Measurements from ENCODE around the gene PRKAR1B.
"Not testable (repeated sequence)": the region's sequence is repeated elsewhere in the genome, so short reads cannot be mapped to it uniquely, and the experiment has no call there.

Gene PRKAR1B

DNA sequence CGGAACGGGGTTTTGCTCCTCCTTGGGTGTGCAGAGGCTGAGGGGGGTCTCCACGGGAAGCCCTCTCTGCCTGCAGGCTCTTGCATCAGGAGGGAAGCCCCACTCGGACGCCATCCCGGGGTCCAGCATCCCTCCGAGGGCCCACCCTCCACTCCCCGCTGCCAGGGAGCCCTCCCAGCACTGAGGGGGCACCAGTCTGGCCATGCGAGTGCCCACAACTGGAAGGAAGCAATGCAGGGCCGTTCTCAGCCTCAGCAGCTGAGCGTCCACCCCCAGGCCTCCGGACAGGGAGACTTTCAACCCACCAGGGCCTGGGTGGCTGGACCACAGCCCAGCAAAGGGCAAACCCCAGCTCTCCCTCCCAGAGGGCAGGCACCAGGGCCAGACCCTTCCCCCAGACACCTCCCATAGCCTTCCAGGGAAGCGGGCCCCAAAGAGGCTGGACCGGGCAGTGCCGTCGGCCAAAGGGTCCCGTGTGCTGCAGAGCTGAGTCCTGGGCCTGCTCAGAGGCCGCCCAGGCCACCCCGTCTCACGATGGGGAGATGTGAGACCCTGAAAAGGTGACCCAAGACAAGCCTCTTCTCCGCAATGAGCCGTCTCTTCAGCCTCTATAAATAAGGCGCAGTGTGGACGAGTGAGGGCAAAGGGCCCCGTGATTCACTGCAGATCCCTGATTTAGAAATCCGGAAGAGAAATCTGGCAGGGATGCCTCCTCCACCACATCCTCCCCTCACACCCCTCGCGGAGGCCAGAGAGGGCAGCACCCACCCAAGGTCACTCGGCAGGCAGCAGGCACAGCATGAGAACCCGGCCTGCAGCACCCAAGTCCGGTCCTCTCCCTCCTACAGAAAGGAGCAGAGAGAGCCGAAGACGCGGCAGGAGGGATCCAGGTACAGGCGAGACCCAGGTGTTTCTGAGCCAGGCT, 82.4 kb downstream of the PRKAR1B start:
- DNase-seq (ENCODE audit: low read depth), result no peak

DNA sequence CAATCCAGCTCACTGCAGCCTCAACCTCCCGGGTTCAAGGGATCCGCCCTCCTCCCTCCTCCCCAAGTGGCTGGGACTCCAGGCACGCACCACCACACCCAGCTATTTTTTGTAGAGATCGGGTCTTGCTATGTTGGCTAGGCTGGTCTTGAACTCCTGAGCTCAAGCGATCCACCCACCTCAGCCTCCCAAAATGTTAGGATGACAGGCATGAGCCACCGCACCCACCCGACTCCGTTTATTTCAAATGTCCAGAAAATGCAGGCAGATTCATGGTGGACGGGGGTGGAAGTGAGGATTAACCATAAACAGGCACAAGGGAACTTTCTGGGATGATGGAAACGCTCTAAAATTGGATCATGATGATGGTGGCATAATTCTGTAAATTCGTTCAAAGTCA, 85.1 kb downstream of the PRKAR1B start:
- no peak for DNase-seq (ENCODE audit: low read depth)

DNA sequence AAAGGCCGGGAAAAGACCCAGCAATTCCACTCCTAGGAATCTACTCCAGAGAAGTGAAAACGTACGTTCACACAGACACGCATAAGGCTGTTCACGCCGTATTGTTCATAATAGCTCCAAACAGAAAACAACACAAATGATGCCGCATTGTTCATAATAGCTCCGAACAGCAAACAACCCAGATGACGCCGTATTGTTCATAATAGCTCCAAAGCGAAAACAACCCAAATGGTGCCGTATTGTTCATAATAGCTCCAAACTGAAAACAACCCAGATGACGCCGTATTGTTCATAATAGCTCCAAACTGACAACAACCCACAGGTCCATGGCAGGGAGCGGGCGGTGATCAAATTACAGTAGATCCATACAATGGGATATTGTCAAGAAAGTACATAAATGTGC, 85.8 kb downstream of the PRKAR1B start:
- DNase-seq (ENCODE audit: low read depth), result no peak

DNA sequence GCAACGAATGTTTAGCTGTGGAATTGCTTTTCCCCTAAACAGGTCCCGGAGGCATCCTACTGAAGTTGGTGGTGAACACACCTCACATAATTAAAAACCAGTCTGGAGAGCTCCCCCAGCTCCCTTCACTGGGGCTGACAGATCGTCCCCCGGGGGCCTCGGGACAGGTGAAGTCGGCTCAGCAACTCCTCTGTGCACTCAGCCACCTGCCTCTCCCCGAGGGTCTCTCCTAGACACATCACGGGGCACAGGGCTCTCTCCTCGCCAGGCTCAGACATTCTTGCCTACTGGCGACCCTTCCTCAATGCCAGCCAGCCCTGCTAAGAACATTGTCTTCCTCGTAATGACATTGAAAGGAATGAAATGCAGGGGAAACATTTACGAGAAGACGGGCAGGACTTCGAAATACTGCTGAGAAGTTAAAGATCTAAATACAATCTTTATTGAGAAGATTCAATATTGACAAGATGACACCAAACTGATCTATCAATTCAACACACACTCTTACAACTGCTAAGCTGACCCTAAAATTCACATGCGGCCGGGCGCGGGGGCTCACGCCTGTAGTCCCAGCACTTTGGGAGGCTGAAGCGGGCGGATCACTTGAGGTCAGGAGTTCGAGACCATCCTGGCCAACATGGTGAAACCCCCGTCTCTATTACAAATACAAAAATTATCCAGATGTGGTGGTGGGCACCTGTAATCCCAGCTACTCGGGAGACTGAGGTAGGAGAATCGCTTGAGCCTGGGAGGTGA, 88.6 kb downstream of the PRKAR1B start:
- no peak for DNase-seq (ENCODE audit: low read depth)

DNA sequence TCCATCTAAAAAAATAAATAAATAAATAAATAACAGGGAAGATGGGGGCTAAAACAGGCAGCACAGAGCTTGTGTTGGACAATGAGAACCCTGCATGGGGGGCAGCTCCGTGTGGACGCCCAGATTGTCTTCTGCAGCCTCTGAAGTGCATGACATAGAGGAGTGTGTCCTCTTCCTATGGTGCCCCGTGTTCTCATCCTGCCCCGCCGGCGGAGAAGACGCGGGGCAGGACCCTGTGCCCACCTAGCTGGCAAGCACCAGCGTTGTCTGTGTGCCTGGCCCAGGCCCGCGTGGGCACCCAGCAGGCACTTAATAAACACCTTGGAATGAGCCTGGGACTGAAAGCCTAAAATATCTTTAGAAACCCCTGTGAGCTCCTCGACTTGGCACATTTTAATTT, 89.3 kb downstream of the PRKAR1B start:
- DNase-seq (ENCODE audit: low read depth), result no peak

DNA sequence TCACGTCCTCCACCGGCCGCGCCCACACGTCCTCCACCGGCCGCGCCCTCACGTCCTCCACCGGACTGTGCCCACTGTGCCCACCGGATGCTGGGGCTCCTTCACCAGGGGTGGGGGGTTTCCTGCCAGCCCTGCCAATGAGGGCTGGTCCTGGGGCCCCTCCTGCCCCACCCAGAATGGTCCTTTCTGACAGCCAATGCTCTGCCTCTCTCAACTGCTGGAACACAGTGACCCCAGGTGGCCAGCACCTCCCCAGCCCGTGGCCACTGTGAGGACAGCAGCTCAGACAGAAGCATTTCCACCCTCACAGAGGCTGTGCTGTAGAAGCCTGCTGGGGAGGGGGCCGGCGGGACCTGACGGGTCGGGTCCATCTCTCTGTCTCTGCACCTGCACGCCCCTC, 90.7 kb downstream of the PRKAR1B start:
- no peak for DNase-seq (ENCODE audit: low read depth)

DNA sequence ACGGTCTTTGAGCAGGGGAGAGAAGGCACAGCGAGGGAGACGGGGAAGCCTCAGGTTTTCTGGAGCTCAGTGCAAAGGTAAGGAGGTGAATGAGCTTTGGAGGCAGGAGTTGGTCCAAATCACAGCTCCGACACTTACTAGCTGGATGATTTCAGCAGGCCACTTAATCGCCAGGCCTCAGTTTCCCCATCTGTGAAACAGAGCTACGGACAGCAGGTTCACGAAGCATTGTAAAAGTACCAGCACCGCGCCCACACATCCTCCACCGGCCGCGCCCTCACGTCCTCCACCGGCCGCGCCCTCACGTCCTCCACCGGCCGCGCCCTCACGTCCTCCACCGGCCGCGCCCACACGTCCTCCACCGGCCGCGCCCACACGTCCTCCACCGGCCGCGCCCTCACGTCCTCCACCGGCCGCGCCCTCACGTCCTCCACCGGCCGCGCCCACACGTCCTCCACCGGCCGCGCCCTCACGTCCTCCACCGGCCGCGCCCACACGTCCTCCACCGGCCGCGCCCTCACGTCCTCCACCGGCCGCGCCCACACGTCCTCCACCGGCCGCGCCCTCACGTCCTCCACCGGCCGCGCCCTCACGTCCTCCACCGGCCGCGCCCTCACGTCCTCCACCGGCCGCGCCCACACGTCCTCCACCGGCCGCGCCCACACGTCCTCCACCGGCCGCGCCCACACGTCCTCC, 91.2 kb downstream of the PRKAR1B start:
- DNase-seq (ENCODE audit: low read depth), result not testable (repeated sequence)

DNA sequence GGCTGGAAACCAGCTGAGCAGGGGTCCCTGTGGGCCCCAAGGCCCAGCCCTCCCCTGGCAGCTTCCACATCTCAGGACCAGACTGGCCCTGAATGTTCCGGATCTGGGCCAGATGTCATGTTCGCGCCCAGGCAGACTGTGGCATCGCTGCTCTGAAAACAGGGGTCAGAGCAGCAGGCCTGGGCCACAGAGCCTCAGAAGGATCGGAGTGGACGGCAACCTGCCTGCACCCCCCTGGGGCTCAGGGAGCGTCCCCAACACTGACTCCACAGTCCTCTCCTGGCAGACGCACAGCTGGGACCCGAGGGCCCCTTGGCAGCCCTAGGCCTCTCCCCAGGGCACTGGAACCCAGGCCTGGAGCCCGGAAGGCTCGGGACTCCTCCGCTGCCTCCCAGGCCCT, 91.9 kb downstream of the PRKAR1B start:
- no peak for DNase-seq (ENCODE audit: low read depth)

DNA sequence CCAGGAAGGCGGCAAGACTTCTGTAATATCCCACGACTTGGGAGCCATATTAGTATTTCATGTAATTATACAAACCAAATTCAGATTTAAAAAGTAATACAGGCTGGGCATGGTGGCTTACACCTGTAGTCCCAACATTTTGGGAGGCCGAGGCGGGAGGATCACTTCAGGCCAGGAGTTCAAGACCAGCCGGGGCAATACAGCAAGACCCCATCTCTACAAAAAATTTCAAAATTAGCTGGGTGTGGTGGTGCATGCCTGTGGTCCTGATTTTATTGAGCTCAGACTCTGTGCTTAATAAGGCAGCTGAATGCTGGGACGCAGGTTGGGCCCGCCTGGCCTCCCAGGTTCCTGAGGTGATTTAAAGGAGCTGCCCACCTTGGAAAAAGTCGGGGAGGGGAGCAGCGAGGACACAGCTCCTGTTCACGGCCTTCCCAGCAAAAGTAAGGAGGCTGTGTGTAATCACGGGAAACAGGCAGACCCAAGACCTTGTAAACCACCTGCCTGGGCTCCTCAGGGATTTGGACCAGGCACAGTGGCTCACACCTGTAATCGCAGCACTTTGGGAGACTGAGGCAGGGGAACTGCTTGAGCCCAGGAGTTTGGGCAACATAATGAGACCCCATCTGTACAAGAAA, 93.6 kb downstream of the PRKAR1B start:
- no peak for DNase-seq (ENCODE audit: low read depth)

DNA sequence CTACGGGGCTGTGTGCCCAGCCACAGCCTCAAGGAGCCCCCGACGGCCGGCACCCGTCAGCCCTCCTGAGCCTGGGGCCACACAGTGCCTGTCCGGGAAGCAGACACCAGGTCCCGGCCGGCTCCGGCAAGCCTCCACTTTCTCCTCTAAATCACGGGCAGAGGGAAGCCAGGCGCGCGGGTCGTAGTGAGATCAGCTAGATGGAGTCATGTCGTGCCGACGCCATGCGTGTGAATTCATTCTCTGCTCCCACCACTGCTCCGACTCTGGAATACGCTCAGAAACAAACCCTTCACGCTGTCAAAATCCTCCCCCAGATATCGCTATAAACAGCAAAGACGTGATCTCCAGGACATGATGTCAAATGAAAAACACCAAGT, 94.3 kb downstream of the PRKAR1B start:
- no peak for DNase-seq (ENCODE audit: low read depth)

DNA sequence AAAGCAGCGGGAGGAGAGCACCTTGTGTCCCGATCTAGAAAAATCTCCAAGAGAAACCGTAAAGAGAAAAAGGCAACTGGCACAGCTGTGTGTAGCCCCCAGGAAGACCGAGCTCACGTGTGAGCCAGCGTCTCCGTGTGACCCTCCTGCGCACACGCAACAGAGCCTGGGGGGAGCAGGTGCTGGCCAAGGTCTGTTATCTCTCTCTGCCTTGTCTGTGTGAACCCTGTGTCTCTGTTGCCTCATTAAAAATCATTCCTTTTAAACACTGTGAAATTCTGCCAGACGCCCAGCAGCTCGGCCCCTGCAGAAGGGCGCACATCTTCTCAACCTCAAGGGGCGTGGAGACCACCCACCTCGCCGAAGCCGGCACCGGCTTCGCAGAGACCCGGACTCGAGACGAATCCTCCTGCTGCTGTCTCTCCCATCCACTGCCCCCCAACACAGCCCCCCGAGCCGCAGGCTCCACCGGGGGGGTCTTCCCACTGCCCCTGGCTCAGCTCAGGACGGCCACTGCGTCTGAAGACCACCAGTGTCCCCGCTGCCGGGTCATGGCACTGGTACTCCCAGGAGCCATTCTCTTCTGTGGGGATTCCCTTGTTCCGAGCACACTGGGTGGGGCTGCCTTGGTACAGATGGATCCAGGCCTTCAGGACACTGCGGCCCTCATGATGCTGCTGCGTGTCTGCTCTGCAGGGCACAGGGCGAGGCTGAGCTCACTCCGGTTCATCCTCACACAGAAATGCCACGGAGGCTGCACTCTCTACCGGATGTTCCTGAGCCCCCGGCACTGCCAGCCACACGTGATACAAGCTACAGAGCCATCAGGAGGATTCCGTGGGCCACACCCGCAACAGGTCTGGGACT, 94.9 kb downstream of the PRKAR1B start:
- no peak for DNase-seq (ENCODE audit: low read depth)

DNA sequence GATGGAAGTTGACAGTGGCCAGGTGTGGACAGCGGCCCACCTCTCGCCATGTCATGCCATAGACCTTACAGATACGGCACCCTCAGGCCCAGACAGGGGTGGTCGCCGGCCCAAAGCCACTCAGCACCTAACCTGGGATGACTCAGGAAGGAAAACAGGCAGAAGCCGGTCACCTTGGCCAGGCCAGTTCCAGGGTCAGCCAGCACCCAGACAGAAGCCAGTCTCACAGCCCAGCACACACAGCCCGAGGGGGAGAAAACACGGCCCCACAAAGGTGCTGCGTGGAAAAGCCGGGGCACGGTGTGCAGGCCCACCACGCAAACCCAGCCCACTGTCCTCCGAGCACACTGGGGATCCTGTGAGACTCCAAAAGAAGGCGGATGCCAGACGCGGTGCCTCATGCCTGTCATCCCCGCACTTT, 95.8 kb downstream of the PRKAR1B start:
- no peak for DNase-seq (ENCODE audit: low read depth)

DNA sequence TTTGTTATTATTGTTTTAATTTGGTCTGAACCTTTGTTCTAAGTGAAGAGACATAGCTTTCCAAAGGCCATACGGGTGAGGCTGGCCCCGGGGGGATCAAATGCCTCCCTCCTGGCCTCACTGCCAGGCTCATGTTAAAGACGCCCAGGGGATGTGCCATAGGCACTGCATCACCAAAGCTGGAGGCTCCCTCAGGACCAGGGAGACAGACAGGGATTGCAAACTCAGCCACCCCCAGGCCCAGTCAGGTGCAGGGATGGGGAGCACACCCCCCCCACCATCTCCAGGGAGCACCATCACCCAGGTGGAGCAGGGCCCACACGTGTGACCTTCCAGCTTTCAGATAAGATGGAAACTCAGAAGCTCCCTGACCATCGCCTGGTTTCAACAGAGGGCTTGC, 96.5 kb downstream of the PRKAR1B start:
- no peak for DNase-seq (ENCODE audit: low read depth)

DNA sequence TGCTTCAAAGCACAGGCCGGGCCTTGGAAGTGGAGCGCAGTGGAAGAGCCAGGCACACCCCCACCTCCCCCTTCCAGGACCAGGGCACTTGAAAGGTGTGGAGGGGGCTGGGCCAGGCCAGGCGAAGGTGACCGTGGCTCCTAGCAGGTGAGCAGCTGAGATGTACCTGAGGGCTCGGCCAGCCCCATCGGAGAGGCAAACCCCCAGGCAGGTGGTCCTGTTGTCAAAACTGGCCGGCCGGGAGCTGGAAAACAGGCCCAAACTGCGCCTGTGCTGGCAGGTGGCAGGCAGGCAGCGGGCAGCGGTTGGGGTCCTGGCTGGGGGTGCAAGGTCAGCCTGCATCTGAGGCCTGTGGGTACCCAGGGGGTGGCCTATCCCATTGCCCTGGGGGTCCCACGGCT, 97.0 kb downstream of the PRKAR1B start:
- DNase-seq (ENCODE audit: low read depth), result no peak

DNA sequence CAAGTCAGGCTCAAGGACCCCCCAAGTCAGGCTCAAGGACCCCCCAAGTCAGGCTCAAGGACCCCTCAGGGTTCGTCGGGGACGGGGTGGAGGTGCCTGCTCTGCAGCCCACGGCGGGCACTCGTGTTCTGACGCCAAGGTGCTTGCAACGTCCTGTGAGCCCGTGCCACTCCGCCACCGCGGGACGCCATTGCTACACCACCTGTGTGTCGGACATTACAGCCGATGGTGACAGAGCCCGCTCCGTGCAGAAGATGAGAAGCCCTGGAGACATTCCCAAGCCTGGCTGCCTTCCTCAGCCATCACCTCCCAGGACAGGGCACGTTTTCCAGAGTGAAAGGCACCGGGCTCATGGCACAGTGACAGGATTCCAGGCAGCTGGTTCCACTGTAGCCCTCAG, 98.3 kb downstream of the PRKAR1B start:
- no peak for DNase-seq (ENCODE audit: low read depth)

DNA sequence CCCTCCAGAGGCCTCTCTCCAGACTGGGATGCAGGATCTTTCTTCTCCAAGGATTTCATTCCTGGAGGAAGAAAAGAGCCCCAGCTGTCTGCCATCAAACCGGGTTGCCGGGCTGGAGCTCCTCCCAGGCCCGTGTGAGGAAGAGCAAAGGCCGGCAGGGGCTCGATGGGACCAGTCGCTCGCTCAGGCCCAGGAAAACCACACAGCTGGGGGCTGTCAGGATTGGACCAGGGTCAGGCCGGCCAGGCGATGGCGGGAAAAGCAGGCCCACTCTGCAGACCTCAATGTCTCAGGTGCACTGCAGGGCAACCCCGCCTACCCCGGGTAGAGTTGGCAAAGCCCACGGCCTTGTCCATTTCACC, 98.7 kb downstream of the PRKAR1B start:
- DNase-seq (ENCODE audit: low read depth), result no peak

DNA sequence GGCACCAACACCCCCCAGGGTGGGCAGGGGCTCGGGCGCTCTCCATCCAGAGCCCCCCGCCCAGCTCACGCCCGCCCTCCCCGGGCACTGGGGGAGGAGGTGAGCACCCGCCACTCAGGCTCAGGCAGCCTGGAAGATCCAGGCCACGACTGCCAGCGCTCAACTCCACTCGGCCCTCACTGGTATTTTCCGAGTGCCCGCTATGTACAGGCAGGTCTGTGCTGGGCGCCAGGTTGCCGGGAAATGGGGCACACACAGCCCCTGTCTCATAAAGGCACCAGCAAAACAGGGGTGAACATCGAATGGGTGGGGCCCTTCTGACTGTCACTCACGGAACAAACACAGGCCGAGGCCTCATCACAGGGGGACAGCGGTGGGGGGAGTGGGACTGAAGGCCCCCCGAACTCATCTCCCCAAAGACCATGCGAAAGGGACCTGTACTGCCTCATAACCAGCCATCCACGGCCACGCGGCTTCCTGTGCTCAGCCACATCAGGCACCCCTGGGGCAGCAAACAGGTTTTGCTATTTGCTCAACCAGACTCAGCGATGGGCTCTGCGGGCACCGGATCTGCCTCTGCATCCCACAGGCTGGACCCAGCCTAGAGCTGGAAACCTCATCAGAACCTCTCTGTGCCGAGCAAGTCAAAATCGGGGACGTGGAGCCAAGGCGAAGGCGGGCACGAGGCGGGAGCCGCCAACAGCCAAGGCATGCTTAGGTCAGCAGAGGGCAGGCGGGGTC, 99.2 kb downstream of the PRKAR1B start:
- DNase-seq (ENCODE audit: low read depth), result no peak

DNA sequence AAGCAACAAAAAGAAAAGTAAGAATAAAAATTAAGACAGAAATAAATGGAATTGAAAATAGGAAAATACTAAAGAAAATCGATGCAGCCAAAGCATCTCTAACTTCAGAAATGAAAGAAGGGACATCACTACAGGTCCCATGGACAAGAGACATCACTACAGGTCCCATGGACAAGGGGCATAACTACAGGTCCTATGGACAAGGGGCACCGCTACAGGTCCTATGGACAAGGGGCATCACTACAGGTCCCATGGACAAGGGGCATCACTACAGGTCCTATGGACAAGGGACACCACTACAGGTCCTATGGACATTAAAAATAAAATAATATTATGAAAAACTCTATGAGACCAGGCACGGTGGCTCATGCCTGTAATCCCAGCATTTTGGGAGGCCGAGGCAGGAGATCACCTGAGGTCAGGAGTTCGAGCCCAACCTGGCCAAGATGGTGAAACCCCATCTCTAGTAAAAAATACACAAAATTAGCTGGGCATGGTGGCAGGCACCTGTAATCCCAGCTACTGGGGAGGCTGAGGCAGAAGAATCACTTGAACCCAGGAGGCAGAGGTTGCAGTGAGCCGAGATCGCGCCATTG, 101.6 kb downstream of the PRKAR1B start:
- no peak for DNase-seq (ENCODE audit: low read depth)

DNA sequence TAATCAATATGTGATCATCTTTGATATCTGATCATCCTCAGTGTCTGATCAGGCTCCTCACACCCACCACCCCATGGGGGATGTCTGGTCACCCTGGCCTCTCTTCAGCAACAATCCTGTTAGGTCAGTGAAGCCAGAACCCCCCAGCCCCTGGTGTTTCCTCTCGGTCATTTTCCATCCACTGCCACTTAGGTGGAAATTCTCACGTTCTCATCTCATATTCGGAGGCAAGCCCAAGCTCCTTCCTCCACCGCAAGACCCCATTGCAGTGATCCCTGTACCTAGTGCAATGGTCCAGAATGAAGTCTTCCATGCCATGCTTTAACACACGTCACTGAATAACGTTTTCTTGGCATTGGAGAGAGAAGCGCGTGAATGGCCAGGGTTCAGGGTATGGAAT, 103.6 kb downstream of the PRKAR1B start:
- no peak for DNase-seq (ENCODE audit: low read depth)

DNA sequence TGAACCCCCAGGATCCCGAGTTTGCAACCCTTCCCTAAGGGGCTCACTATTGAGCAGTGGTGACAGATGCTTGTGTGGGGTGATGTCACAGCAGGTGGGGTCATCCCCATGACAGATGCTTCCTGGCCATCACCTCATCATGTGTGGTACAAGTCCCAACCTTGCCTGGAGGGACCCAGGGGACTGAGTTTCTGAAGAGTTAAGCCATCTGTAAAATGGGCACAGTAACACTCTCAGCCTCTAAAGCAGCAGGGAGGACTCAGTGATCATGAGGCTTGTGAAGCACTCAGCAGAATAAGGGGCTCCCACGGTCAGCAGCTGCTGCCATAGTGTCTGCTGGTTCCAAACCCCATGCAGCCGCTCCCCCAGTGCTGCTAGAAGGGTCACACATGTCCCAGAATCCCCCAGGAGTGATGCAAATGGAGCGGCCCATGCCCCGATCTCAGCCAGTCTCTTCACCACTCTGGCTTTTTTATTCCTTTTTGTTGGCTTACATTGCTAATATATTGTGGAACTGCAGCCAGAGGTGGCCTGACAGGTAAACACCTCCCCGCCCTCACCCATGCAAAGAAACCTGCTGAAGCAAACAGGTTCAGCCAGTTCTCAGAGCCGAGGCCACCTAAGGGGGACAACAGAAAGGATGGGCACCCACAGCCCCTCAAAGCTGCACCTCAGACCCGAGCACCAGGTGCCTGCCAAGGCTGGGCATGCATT, 105.4 kb downstream of the PRKAR1B start:
- no peak for DNase-seq (ENCODE audit: low read depth)
